Measurements from ENCODE around the gene HSPA9.
"Not testable (repeated sequence)": the region's sequence is repeated elsewhere in the genome, so short reads cannot be mapped to it uniquely, and the experiment has no call there.

HSPA9 gene

GRCh38 chr5:138527170-138527569 lies 48.0 kb downstream of the HSPA9 start:
- FAIRE-seq = no peak
- TF ChIP-seq SPI1 (IDR thresholded peaks at IDR 0.05; ENCODE audit: low read depth, low read length) = no peak
- no peak for TF ChIP-seq POLR2A (IDR thresholded peaks at IDR 0.05; ENCODE audit: low read depth, low read length)
- no peak for TF ChIP-seq POLR2AphosphoS5 (IDR thresholded peaks at IDR 0.05; ENCODE audit: low read depth, low read length)
- no peak for TF ChIP-seq TAF1 (IDR thresholded peaks at IDR 0.05; ENCODE audit: low read depth, low read length)
- TF ChIP-seq POU2F2 (IDR thresholded peaks at IDR 0.05; ENCODE audit: low read depth, low read length) = no peak
- TF ChIP-seq PAX5 (IDR thresholded peaks at IDR 0.05; ENCODE audit: insufficient read depth, low read length, severe bottlenecking) = no peak

GRCh38 chr5:138523406-138523805 lies 51.8 kb downstream of the HSPA9 start:
- DNase-seq (ENCODE audit: insufficient read length, low spot score) (no peak), FAIRE-seq (no peak)
- TF ChIP-seq POU2F2 (IDR thresholded peaks at IDR 0.05; ENCODE audit: low read depth, low read length) = no peak
- no peak for TF ChIP-seq POLR2AphosphoS5 (IDR thresholded peaks at IDR 0.05; ENCODE audit: low read depth, low read length)
- no peak for TF ChIP-seq POLR2A (IDR thresholded peaks at IDR 0.05; ENCODE audit: low read depth, low read length)
- no peak for TF ChIP-seq TAF1 (IDR thresholded peaks at IDR 0.05; ENCODE audit: low read depth, low read length)
- TF ChIP-seq PAX5 (IDR thresholded peaks at IDR 0.05; ENCODE audit: insufficient read depth, low read length, severe bottlenecking) = no peak
- TF ChIP-seq SPI1 (IDR thresholded peaks at IDR 0.05; ENCODE audit: low read depth, low read length) = no peak

More at GRCh38 chr5:138527170-138527569, 48.0 kb downstream of the HSPA9 start:
- no peak for DNase-seq (ENCODE audit: insufficient read length, low spot score)

DNA sequence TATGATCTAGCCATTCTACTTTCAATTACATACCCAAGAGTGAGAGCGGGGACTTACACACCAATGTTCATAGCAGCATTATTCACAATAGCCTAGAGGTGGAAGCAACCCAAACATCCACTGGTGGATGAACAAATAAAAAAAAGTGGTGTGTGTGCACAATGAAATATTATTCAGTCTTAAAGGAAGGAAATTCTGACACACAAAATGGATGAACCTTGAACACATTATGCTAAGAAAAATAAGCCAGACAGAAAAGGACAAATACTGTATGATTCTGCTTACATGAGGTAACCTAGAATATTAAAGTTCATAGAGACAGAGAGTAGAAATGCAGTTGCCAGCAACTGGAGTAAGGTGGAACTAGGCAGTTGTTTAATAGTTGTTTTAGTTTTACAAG lies 54.2 kb downstream of the HSPA9 start:
- DNase-seq (ENCODE audit: insufficient read length, low spot score) (no peak), FAIRE-seq (no peak)
- peak; percentile 26; the same call in 1 of the 2 replicates for TF ChIP-seq POLR2AphosphoS5 (IDR thresholded peaks at IDR 0.05; ENCODE audit: low read depth, low read length)
- TF ChIP-seq TAF1 (IDR thresholded peaks at IDR 0.05; ENCODE audit: low read depth, low read length) = no peak
- TF ChIP-seq SPI1 (IDR thresholded peaks at IDR 0.05; ENCODE audit: low read depth, low read length) = no peak

GRCh38 chr5:138517437-138517836 lies 57.8 kb downstream of the HSPA9 start:
- TF ChIP-seq POU2F2 (IDR thresholded peaks at IDR 0.05; ENCODE audit: low read depth, low read length) (no peak), TAF1 (IDR thresholded peaks at IDR 0.05; ENCODE audit: low read depth, low read length) (no peak), POLR2AphosphoS5 (IDR thresholded peaks at IDR 0.05; ENCODE audit: low read depth, low read length) (no peak), PAX5 (IDR thresholded peaks at IDR 0.05; ENCODE audit: insufficient read depth, low read length, severe bottlenecking) (no peak), SPI1 (IDR thresholded peaks at IDR 0.05; ENCODE audit: low read depth, low read length) (no peak), POLR2A (IDR thresholded peaks at IDR 0.05; ENCODE audit: low read depth, low read length) (no peak)
- FAIRE-seq (no peak), DNase-seq (ENCODE audit: insufficient read length, low spot score) (no peak)

- DNase-seq (ENCODE audit: insufficient read length, low spot score) (no peak), FAIRE-seq (no peak)
- TF ChIP-seq POLR2AphosphoS5 (IDR thresholded peaks at IDR 0.05; ENCODE audit: low read depth, low read length) = no peak
- TF ChIP-seq POLR2A (IDR thresholded peaks at IDR 0.05; ENCODE audit: low read depth, low read length) = no peak
- no peak for TF ChIP-seq POU2F2 (IDR thresholded peaks at IDR 0.05; ENCODE audit: low read depth, low read length)
- no peak for TF ChIP-seq SPI1 (IDR thresholded peaks at IDR 0.05; ENCODE audit: low read depth, low read length)
- no peak for TF ChIP-seq TAF1 (IDR thresholded peaks at IDR 0.05; ENCODE audit: low read depth, low read length)
- TF ChIP-seq PAX5 (IDR thresholded peaks at IDR 0.05; ENCODE audit: insufficient read depth, low read length, severe bottlenecking) = no peak
Measured at GRCh38 chr5:138515556-138516245, 59.5 kb downstream of the HSPA9 start.

GRCh38 chr5:138514021-138514420 lies 61.2 kb downstream of the HSPA9 start:
- DNase-seq (ENCODE audit: insufficient read length, low spot score) (no peak), FAIRE-seq (no peak)

DNA sequence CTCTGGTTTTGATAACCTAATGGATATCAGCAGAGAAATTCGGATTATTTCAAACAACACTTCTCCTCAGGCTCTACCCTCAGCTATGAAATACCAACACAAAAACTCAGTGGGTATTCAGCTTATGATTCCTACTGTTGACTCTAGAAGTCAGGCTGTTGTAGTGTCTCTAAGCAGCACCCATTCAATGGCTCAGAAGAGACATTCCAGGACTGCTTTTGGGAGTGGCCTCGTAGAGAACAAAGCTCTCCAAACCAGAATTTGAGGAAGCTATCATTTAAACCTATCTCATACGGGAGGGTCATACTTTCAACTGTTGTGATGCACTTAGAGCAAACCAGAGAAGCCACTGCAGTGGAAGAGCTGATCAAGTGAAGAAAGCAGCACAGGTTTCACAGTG lies 66.2 kb downstream of the HSPA9 start:
- TF ChIP-seq POU2F2 (IDR thresholded peaks at IDR 0.05; ENCODE audit: low read depth, low read length) (no peak), SPI1 (IDR thresholded peaks at IDR 0.05; ENCODE audit: low read depth, low read length) (no peak), TAF1 (IDR thresholded peaks at IDR 0.05; ENCODE audit: low read depth, low read length) (no peak), POLR2A (IDR thresholded peaks at IDR 0.05; ENCODE audit: low read depth, low read length) (no peak), POLR2AphosphoS5 (IDR thresholded peaks at IDR 0.05; ENCODE audit: low read depth, low read length) (no peak), PAX5 (IDR thresholded peaks at IDR 0.05; ENCODE audit: insufficient read depth, low read length, severe bottlenecking) (no peak)
- DNase-seq (ENCODE audit: insufficient read length, low spot score) (no peak), FAIRE-seq (no peak)

More at GRCh38 chr5:138514021-138514420, 61.2 kb downstream of the HSPA9 start:
- TF ChIP-seq POU2F2 (IDR thresholded peaks at IDR 0.05; ENCODE audit: low read depth, low read length) = no peak
- TF ChIP-seq PAX5 (IDR thresholded peaks at IDR 0.05; ENCODE audit: insufficient read depth, low read length, severe bottlenecking) = no peak
- TF ChIP-seq SPI1 (IDR thresholded peaks at IDR 0.05; ENCODE audit: low read depth, low read length) = no peak
- TF ChIP-seq POLR2A (IDR thresholded peaks at IDR 0.05; ENCODE audit: low read depth, low read length) = no peak
- TF ChIP-seq TAF1 (IDR thresholded peaks at IDR 0.05; ENCODE audit: low read depth, low read length) = no peak
- no peak for TF ChIP-seq POLR2AphosphoS5 (IDR thresholded peaks at IDR 0.05; ENCODE audit: low read depth, low read length)

- DNase-seq (ENCODE audit: insufficient read length, low spot score); FAIRE-seq: not testable (repeated sequence)
Measured at GRCh38 chr5:138507485-138507884, 67.7 kb downstream of the HSPA9 start.

DNA sequence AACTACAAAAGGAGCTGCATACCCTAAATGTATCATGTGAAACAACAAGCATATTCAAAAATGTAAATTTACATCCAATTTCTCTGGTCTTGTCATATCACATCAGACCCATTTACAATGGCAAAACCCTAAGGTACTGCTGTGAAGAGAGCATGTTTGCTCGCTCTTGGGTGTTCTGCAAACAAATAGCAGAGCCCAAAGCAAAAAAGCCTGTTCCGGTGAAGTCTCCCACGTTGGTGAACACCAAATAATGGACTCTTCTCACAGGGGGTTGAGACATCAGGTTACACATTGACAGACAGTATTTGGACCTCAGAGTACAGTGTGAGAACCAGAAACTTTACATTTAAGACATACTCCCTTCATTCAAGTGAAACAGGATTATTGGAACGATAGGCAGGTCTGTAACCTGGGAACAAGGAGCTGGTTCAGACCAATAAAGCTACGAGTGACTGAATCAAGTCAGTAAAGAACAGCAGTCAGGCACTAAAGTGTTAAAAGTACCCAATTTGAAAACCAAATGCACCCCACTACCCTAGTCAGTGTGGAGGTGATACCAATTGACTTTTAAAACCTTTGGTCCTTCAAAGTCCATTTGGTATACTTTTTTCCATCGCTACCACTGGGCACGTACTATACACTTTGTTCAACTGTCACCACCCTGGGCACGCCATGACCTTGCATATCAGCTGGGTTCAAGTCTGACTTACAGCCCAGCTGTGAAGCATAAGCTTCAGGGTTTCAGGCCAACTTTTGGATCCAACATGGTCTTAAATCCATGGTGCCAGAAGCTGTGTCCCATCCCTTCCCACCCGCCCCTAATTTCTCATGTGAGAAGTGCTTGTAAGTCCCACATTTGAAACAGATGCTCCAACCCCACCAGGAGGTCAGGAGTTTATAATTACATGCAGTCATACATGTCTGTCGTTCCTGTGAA lies 68.6 kb downstream of the HSPA9 start:
- DNase-seq (ENCODE audit: insufficient read length, low spot score) (no peak), FAIRE-seq (no peak)
- no peak for TF ChIP-seq TAF1 (IDR thresholded peaks at IDR 0.05; ENCODE audit: low read depth, low read length)
- TF ChIP-seq POLR2AphosphoS5 (IDR thresholded peaks at IDR 0.05; ENCODE audit: low read depth, low read length) = peak; percentile 24; the same call in 1 of the 2 replicates

DNA sequence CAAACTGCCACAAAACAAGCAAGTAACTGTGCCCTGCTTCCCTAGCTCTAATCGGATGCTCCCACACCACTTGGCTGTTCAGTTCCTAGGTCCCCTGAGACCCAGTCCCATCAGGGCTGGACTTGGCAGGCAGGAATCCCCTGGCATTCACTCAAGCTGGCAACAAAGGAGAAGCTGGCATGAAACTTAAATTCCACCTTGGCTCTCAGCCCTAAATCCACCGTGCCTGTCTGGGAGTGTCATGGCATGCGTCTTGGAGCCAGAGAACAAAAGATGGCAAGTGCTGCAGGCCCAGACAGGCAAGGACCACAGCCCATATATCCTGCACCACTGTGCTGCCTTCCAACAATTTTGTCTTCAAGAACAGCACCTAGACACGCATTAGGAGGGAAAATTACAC lies 70.4 kb downstream of the HSPA9 start:
- DNase-seq (ENCODE audit: insufficient read length, low spot score) (no peak), FAIRE-seq (no peak)

More for the DNA sequence above, 70.4 kb downstream of the HSPA9 start:
- peak; percentile 67 for TF ChIP-seq POLR2AphosphoS5 (IDR thresholded peaks at IDR 0.05; ENCODE audit: low read depth, low read length)
- TF ChIP-seq PAX5 (IDR thresholded peaks at IDR 0.05; ENCODE audit: insufficient read depth, low read length, severe bottlenecking) = no peak
